ENCODE measurements around the gene SLC1A4.

The SLC1A4 gene

DNA sequence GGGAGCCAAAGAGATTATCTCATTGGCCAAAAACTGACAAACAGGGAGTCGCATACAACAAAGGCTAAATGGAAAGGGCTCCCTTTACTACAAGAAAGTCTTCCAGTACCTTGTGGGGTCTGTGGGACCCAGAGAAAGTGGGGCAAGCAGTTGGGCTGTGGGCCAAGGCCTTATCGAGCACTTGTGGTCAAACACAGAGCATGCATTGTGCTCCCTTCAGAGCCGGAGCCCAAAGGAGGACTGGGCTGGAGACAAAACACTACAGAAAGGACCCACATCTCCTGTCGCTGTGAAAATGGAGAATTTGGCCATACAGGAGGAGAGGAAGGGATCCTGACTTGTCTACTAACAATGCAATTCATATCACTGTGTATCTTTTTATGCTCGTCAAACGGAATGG lies 37.1 kb upstream of the SLC1A4 start:
- Histone ChIP-seq H3K27ac (ENCODE audit: extremely low read depth, low read depth, low read length) (no peak overlapping the region), H3K4me1 (ENCODE audit: control insufficient read depth, insufficient read depth, low read length) (no peaks in the 10 kb centered on the region), H3K9me3 (ENCODE audit: control insufficient read depth, insufficient read depth, low read depth, low read length) (no peaks in the 10 kb centered on the region), H3K4me3 (ENCODE audit: low read depth, low read length) (no peak overlapping the region), H3K36me3 (ENCODE audit: control insufficient read depth in 2 of 2, insufficient read depth in 1 of 2, low read length in 2 of 2) (no peaks in the 10 kb centered on the region)
- POLR2A ChIA-PET: no interaction called here
- CTCF ChIA-PET: interaction anchor here (2.1 kb wide), 1 partner anchor 34 kb away, joined by 8 read pairs; no protein-coding TSS in a partner anchor
- TF ChIP-seq KLF9 (tag by site-specific recombination; IDR thresholded peaks at IDR 0.05; ENCODE audit: low read depth): no peak

DNA sequence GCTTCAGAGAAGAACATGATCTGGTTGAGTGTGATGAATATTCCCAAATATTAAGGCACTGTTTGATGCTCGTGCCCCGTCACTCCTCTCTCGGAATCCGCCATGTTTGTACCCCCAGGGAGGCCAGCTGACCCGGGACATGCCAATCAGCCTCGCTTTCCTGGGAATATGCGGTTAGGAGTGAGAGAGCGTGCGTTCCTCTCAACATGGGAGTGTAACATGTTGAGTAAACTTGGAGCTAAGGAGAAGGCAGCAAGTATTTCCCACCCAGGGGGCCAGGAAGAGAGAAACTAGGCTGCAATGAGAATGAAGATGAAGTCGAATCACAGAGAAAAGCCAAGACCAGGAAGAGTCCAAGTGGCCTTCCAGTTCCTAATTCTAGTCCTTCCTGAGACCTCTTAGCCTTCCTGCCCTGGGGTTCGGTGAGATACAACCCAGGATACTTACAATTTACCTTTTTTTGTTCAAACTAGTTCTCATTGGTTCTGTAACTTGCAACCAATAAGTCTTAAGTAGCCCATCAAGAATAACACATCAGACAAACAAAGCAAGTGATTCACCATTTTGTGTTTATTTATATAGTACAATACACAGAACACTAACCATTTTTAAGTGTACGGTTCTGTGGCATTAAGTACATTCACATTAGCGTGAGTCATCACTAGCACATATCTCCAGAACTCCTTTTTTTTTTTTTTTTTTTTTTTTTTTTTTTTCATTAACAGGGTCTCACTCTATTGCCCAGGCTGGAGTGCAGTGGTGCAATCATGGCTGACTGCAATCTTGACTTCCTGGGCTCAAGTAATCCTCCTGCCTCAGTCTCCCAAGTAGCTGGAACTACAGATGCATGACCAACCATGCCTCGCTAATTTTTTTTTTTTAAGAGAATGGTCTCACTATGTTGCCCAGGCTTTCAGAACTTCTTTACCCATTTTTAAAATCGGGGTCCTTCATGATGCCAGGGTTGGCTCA lies 36.4 kb upstream of the SLC1A4 start:
- CTCF ChIA-PET: interaction anchor here (0.6 to 2.1 kb wide), 3 partner anchors 35 to 76 kb away, joined by 3 to 8 read pairs (median 3); no protein-coding TSS in a partner anchor
- H3K36me3 ChIP-seq (ENCODE audit: control insufficient read depth in 2 of 2, insufficient read depth in 1 of 2, low read length in 2 of 2): no peaks in the 10 kb centered on the region
- TF ChIP-seq ZNF560 (tag by site-specific recombination; IDR thresholded peaks at IDR 0.05; ENCODE audit: borderline replicate concordance): no peak
- TF ChIP-seq, protein P1, sequence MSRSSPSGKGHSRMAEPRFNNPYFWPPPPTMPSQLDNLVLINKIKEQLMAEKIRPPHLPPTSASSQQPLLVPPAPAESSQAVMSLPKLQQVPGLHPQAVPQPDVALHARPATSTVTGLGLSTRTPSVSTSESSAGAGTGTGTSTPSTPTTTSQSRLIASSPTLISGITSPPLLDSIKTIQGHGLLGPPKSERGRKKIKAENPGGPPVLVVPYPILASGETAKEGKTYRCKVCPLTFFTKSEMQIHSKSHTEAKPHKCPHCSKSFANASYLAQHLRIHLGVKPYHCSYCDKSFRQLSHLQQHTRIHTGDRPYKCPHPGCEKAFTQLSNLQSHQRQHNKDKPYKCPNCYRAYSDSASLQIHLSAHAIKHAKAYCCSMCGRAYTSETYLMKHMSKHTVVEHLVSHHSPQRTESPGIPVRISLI (tag by site-specific recombination; IDR thresholded peaks at IDR 0.05): peak; percentile 61; the same call in 1 of the 2 replicates
- TF ChIP-seq, protein P2, sequence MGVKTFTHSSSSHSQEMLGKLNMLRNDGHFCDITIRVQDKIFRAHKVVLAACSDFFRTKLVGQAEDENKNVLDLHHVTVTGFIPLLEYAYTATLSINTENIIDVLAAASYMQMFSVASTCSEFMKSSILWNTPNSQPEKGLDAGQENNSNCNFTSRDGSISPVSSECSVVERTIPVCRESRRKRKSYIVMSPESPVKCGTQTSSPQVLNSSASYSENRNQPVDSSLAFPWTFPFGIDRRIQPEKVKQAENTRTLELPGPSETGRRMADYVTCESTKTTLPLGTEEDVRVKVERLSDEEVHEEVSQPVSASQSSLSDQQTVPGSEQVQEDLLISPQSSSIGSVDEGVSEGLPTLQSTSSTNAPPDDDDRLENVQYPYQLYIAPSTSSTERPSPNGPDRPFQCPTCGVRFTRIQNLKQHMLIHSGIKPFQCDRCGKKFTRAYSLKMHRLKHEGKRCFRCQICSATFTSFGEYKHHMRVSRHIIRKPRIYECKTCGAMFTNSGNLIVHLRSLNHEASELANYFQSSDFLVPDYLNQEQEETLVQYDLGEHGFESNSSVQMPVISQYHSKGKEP (tag by site-specific recombination; IDR thresholded peaks at IDR 0.05): no peak
- TF ChIP-seq HOXD13 (CRISPR knock-in tag; IDR thresholded peaks at IDR 0.05; ENCODE audit: borderline replicate concordance): no peak
- 0 out of 2 replicates have a peak, but pooled peaks have one; percentile 25 for TF ChIP-seq ZNF121 (tag by site-specific recombination; IDR thresholded peaks at IDR 0.05)
- TF ChIP-seq, protein P3, sequence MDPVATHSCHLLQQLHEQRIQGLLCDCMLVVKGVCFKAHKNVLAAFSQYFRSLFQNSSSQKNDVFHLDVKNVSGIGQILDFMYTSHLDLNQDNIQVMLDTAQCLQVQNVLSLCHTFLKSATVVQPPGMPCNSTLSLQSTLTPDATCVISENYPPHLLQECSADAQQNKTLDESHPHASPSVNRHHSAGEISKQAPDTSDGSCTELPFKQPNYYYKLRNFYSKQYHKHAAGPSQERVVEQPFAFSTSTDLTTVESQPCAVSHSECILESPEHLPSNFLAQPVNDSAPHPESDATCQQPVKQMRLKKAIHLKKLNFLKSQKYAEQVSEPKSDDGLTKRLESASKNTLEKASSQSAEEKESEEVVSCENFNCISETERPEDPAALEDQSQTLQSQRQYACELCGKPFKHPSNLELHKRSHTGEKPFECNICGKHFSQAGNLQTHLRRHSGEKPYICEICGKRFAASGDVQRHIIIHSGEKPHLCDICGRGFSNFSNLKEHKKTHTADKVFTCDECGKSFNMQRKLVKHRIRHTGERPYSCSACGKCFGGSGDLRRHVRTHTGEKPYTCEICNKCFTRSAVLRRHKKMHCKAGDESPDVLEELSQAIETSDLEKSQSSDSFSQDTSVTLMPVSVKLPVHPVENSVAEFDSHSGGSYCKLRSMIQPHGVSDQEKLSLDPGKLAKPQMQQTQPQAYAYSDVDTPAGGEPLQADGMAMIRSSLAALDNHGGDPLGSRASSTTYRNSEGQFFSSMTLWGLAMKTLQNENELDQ (tag by site-specific recombination; IDR thresholded peaks at IDR 0.05; ENCODE audit: low read depth): no peak
- no peak for TF ChIP-seq ZNF654 (tag by site-specific recombination; IDR thresholded peaks at IDR 0.05; ENCODE audit: low read depth)
- TF ChIP-seq GLI2 (tag by site-specific recombination; IDR thresholded peaks at IDR 0.05; ENCODE audit: borderline replicate concordance, low read depth): no peak
- no peak for TF ChIP-seq SP7 (tag by site-specific recombination; IDR thresholded peaks at IDR 0.05)
- H3K9me3 ChIP-seq (ENCODE audit: control insufficient read depth, insufficient read depth, low read depth, low read length): no peaks in the 10 kb centered on the region
- POLR2A ChIA-PET: no interaction called here
- no peaks in the 10 kb centered on the region for H3K4me1 ChIP-seq (ENCODE audit: control insufficient read depth, insufficient read depth, low read length)
- no peak overlapping the region for H3K4me3 ChIP-seq (ENCODE audit: low read depth, low read length)
- no peak overlapping the region for H3K27ac ChIP-seq (ENCODE audit: extremely low read depth, low read depth, low read length)

DNA sequence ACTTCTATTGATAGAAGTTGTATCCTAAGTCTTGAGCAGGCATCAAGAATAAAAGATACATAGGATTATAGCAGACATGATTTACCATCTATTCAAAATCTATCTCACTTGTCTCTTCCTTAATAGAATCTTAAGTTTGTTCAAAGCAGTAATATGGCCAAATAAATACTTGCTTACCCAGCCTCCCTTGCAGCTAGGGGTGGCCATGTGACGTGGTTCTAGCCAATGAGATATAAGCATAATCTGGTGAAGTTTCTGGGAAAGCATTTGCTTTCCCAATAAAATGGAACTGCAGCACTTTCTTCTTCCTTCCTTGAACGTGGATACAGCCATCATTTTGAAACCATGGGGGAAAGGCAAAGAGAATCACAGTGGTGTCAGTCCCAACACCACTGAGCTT lies 33.7 kb upstream of the SLC1A4 start:
- CTCF ChIA-PET: interaction anchor here (0.6 to 0.7 kb wide), 2 partner anchors 14 to 217 kb away, joined by 6 to 7 read pairs; no protein-coding TSS in a partner anchor
- H3K36me3 ChIP-seq (ENCODE audit: control insufficient read depth in 2 of 2, insufficient read depth in 1 of 2, low read length in 2 of 2): no peaks in the 10 kb centered on the region
- POLR2A ChIA-PET: no interaction called here
- TF ChIP-seq ZNF548 (tag by site-specific recombination; IDR thresholded peaks at IDR 0.05) (no peak), ZNF623 (tag by site-specific recombination; IDR thresholded peaks at IDR 0.05) (no peak), ZNF341 (tag by site-specific recombination; IDR thresholded peaks at IDR 0.05; ENCODE audit: low read depth) (no peak), ZNF433 (tag by site-specific recombination; IDR thresholded peaks at IDR 0.05; ENCODE audit: low read depth) (no peak), KLF10 (tag by site-specific recombination; IDR thresholded peaks at IDR 0.05) (no peak), MZF1 (tag by site-specific recombination; IDR thresholded peaks at IDR 0.05; ENCODE audit: borderline replicate concordance) (no peak), YY1 (tag by site-specific recombination; IDR thresholded peaks at IDR 0.05) (no peak), ZNF112 (tag by site-specific recombination; IDR thresholded peaks at IDR 0.05) (no peak), ZNF404 (tag by site-specific recombination; IDR thresholded peaks at IDR 0.05) (no peak), ZNF664 (tag by site-specific recombination; IDR thresholded peaks at IDR 0.05) (no peak), ZNF292 (tag by site-specific recombination; IDR thresholded peaks at IDR 0.05; ENCODE audit: borderline replicate concordance, low read depth) (no peak), ZNF624 (tag by site-specific recombination; IDR thresholded peaks at IDR 0.05) (no peak), ZNF184 (tag by site-specific recombination; IDR thresholded peaks at IDR 0.05) (no peak), KLF1 (tag by site-specific recombination; IDR thresholded peaks at IDR 0.05) (no peak)
- TF ChIP-seq, protein P4, sequence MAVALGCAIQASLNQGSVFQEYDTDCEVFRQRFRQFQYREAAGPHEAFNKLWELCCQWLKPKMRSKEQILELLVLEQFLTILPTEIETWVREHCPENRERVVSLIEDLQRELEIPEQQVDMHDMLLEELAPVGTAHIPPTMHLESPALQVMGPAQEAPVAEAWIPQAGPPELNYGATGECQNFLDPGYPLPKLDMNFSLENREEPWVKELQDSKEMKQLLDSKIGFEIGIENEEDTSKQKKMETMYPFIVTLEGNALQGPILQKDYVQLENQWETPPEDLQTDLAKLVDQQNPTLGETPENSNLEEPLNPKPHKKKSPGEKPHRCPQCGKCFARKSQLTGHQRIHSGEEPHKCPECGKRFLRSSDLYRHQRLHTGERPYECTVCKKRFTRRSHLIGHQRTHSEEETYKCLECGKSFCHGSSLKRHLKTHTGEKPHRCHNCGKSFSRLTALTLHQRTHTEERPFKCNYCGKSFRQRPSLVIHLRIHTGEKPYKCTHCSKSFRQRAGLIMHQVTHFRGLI (tag by site-specific recombination; IDR thresholded peaks at IDR 0.05): no peak

More for the DNA sequence above, 33.7 kb upstream of the SLC1A4 start:
- Histone ChIP-seq H3K27ac (ENCODE audit: extremely low read depth, low read depth, low read length) (no peak overlapping the region), H3K9me3 (ENCODE audit: control insufficient read depth, insufficient read depth, low read depth, low read length) (no peaks in the 10 kb centered on the region), H3K4me1 (ENCODE audit: control insufficient read depth, insufficient read depth, low read length) (no peaks in the 10 kb centered on the region), H3K4me3 (ENCODE audit: low read depth, low read length) (no peak overlapping the region)

Measured in HEK293 (cell line).